Measurements from ENCODE around the gene SYCE3. TPM values are rescaled to one million over a fixed set of nuclear protein-coding genes. Genes with fewer than 3 reads are reported as not detected.

The SYCE3 gene
- total RNA-seq, 4 donors from 2014 or later: not detected

GRCh38 chr22:50604256-50605001 is 41.7 kb upstream of the SYCE3 start:
- ATAC-seq: no peak
- Histone ChIP-seq H3K9me3 (no peaks in the 10 kb centered on the region), H3K27ac (no peak overlapping the region), H3K4me3 (no peak overlapping the region), H3K4me1 (peaks cover 0 to 26% (median 3%) of the 10 kb centered on the region in 3 donors), H3K27me3 (peaks cover 95% of the 10 kb centered on the region), H3K36me3 (peaks cover 0 to 6% of the 10 kb centered on the region in 2 donors)
- WGBS, 2 donors (ENCODE audit: low coverage in 1 of 2): 46% methylated on average over 4 of the region's 103 CpGs; no CpG with 5 or more reads in 1 of the 2 donors
- no peak for TF ChIP-seq POLR2AphosphoS5 (IDR thresholded peaks at IDR 0.05)
- TF ChIP-seq POLR2A (IDR thresholded peaks at IDR 0.05): no peak
- TF ChIP-seq, protein P1, sequence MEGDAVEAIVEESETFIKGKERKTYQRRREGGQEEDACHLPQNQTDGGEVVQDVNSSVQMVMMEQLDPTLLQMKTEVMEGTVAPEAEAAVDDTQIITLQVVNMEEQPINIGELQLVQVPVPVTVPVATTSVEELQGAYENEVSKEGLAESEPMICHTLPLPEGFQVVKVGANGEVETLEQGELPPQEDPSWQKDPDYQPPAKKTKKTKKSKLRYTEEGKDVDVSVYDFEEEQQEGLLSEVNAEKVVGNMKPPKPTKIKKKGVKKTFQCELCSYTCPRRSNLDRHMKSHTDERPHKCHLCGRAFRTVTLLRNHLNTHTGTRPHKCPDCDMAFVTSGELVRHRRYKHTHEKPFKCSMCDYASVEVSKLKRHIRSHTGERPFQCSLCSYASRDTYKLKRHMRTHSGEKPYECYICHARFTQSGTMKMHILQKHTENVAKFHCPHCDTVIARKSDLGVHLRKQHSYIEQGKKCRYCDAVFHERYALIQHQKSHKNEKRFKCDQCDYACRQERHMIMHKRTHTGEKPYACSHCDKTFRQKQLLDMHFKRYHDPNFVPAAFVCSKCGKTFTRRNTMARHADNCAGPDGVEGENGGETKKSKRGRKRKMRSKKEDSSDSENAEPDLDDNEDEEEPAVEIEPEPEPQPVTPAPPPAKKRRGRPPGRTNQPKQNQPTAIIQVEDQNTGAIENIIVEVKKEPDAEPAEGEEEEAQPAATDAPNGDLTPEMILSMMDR (IDR thresholded peaks at IDR 0.05): no peak
- no peak for TF ChIP-seq EP300 (IDR thresholded peaks at IDR 0.05)

DNA sequence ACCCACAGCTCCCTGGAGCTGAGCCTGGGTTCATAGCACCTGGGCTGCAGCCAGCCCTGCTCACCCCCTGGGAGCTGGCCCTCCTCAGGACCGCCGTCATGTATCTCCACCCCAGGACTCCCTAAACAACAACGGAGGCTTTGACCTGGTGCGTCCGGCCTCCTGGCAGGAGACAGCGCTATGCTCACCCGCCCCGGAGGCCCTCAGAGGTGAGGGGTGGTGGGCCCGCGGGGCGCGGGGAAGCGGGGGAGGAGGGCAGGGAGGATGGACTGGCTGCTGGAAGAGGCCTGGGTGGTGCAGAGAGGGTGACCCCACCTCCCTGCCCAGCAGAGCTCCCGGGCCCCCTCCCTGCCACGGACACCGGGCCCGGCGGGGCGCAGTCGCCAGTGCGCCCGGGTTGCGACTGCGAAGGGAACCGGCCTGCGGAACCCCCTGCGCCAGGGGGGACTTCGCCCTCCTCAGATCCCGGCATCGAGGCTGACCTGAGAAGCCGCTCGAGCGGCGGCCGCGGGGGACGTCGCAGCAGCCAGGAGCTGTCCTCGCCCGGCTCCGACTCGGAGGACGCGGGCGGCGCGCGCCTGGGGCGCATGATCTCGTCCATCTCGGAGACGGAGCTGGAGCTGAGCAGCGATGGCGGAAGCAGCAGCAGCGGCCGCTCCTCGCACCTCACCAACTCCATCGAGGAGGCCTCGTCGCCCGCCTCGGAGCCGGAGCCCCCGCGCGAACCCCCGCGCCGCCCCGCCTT is 41.0 kb upstream of the SYCE3 start:
- no peak overlapping the region for H3K4me3 ChIP-seq
- peaks cover 0 to 26% (median 3%) of the 10 kb centered on the region in 3 donors for H3K4me1 ChIP-seq
- H3K27me3 ChIP-seq: peaks cover 99% of the 10 kb centered on the region
- no peak for ATAC-seq
- no CpG with 5 or more reads among the region's 70 CpGs for WGBS, 2 donors (ENCODE audit: low coverage in 1 of 2)
- TF ChIP-seq, protein P1 (IDR thresholded peaks at IDR 0.05): no peak
- TF ChIP-seq EP300 (IDR thresholded peaks at IDR 0.05) (no peak), POLR2AphosphoS5 (IDR thresholded peaks at IDR 0.05) (no peak), POLR2A (IDR thresholded peaks at IDR 0.05) (no peak)
- H3K36me3 ChIP-seq: peaks cover 0 to 6% of the 10 kb centered on the region in 2 donors
- H3K9me3 ChIP-seq: no peaks in the 10 kb centered on the region
- H3K27ac ChIP-seq: no peak overlapping the region

DNA sequence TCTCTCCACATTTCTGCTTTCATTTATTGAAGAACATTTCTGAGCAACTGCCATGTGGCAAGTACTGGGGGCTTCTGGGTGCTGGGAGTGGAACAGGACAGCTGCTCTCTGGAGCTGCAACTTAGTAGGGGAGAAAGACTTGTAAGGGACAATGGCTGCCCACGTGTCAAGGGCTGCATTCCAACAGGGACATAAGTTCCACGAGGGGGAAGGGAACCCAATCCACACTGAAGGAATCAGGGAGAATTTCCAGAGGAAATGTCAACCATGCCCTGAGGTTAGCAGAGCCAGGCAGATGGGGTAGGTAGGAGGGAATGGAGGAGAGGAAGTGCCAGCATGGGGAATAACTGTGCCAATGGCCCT is 39.6 kb upstream of the SYCE3 start:
- H3K4me3 ChIP-seq: no peak overlapping the region
- H3K9me3 ChIP-seq: no peaks in the 10 kb centered on the region
- WGBS, 2 donors (ENCODE audit: low coverage in 1 of 2): 71% methylated on average over 1 of the region's 2 CpGs; no CpG with 5 or more reads in 1 of the 2 donors
- peaks cover 98% of the 10 kb centered on the region for H3K27me3 ChIP-seq
- H3K27ac ChIP-seq: no peak overlapping the region
- peaks cover 0 to 8% of the 10 kb centered on the region in 2 donors for H3K36me3 ChIP-seq
- ATAC-seq: no peak
- TF ChIP-seq POLR2AphosphoS5 (IDR thresholded peaks at IDR 0.05): no peak
- TF ChIP-seq POLR2A (IDR thresholded peaks at IDR 0.05): no peak
- no peak for TF ChIP-seq EP300 (IDR thresholded peaks at IDR 0.05)
- TF ChIP-seq, protein P1 (IDR thresholded peaks at IDR 0.05): no peak
- peaks cover 0 to 26% (median 3%) of the 10 kb centered on the region in 3 donors for H3K4me1 ChIP-seq

DNA sequence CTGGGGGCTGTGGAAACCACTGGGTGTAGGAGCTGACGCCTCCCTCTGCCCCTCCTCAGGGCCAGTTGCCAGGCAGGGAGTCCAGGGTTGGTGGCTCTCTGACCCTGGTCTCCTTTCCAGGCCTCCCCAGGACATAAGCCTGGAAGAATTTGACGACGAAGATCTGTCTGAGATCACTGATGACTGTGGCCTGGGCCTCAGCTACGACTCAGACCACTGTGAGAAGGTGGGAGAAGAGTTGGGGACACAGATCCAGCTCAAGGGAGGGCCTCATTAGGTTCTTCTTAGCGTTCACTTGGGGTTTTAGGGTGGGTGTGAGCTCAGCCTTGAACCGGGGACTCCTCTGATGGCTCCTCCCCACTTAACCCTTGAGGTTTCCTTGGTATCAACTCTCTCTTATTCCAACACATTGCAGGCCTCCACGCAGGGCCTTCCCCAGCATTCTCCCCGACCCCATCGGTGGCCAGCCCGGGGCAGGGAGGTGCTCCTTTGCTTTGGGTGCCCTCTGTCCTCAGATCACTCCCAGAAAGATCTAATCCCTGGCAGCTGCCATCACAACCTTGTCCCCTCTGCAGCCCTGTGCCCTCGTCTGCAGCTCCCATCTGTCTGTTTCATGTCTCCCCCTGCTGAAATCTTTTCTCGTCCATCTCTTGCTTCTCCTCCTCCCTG is 39.1 kb upstream of the SYCE3 start:
- WGBS, 2 donors (ENCODE audit: low coverage in 1 of 2): 46 to 55% methylated on average over 6 to 7 of the region's 12 CpGs
- peaks cover 93% of the 10 kb centered on the region for H3K27me3 ChIP-seq

More for the DNA sequence above, 39.1 kb upstream of the SYCE3 start:
- Histone ChIP-seq H3K9me3 (no peaks in the 10 kb centered on the region), H3K36me3 (peaks cover 0 to 13% of the 10 kb centered on the region in 2 donors), H3K27ac (no peak overlapping the region), H3K4me3 (peak overlapping the region in 1 of 2 donors; percentile 57), H3K4me1 (peaks cover 0 to 26% (median 3%) of the 10 kb centered on the region in 3 donors)
- TF ChIP-seq POLR2A (IDR thresholded peaks at IDR 0.05): no peak
- no peak for TF ChIP-seq EP300 (IDR thresholded peaks at IDR 0.05)
- TF ChIP-seq, protein P1 (IDR thresholded peaks at IDR 0.05): no peak
- TF ChIP-seq POLR2AphosphoS5 (IDR thresholded peaks at IDR 0.05): no peak
- no peak for ATAC-seq
